Endodermal cell (in vitro differentiated cells): ENCODE measurements around the gene HNRNPAB. TPM values are rescaled to one million over a fixed set of nuclear protein-coding genes. Genes with fewer than 3 reads are reported as not detected.
A peak's percentile ranks its signal among the peaks of the same experiment; 100 is the strongest.

ENCODE experiments used
- DNase-seq: peaks from one replicate; pipeline ENCODE4 v3.0.0-alpha.2; 2017
- H3K27ac ChIP-seq: 2 replicates; pipeline ENCODE4 v1.5.1; 2013; ENCODE audit warnings: mild to moderate bottlenecking, low read depth, low read length, moderate library complexity
- H3K27me3 ChIP-seq: 2 replicates; pipeline ENCODE4 v1.6.1; 2013; ENCODE audit warnings: mild to moderate bottlenecking, low read length, moderate library complexity; ENCODE audit not compliant: insufficient read depth, control insufficient read depth, poor library complexity, severe bottlenecking
- H3K36me3 ChIP-seq: 2 replicates; pipeline ENCODE4 v1.7.0; 2013; ENCODE audit warnings: mild to moderate bottlenecking, low read length, moderate library complexity; ENCODE audit not compliant: control insufficient read depth, insufficient read depth
- H3K4me1 ChIP-seq: one replicate; pipeline ENCODE4 v1.7.0; 2013; ENCODE audit warnings: low read length; ENCODE audit not compliant: control insufficient read depth, insufficient read depth
- H3K4me3 ChIP-seq: 2 replicates; pipeline ENCODE4 v1.5.1; 2013; ENCODE audit warnings: mild to moderate bottlenecking, low read length, moderate library complexity
- H3K9ac ChIP-seq: 2 replicates; pipeline ENCODE4 v1.6.1; 2013; ENCODE audit warnings: mild to moderate bottlenecking, low read length, moderate library complexity; ENCODE audit not compliant: poor library complexity, severe bottlenecking; ENCODE audit errors: extremely low read depth
- H3K9me3 ChIP-seq: 2 replicates; pipeline ENCODE4 v1.6.1; 2013; ENCODE audit warnings: mild to moderate bottlenecking, low read length, moderate library complexity; ENCODE audit not compliant: control insufficient read depth
- H3K27ac Mint-ChIP-seq: 2 replicates; pipeline ENCODE4 v1.8.0; 2020; ENCODE audit warnings: mixed read lengths
- H3K27me3 Mint-ChIP-seq: 2 replicates; pipeline ENCODE4 v1.8.0; 2021; ENCODE audit warnings: mild to moderate bottlenecking, mixed read lengths; ENCODE audit not compliant: insufficient read depth
- H3K36me3 Mint-ChIP-seq: 2 replicates; pipeline ENCODE4 v1.8.0; 2020; ENCODE audit warnings: low read depth, mixed read lengths
- H3K4me1 Mint-ChIP-seq: 2 replicates; pipeline ENCODE4 v1.8.0; 2020; ENCODE audit warnings: mixed read lengths
- H3K4me3 Mint-ChIP-seq: 2 replicates; pipeline ENCODE4 v1.8.0; 2020; ENCODE audit warnings: mild to moderate bottlenecking, moderate library complexity, mixed read lengths
- H3K9me3 Mint-ChIP-seq: 2 replicates; pipeline ENCODE4 v1.8.0; 2020; ENCODE audit warnings: mild to moderate bottlenecking, mixed read lengths
- CTCF ChIP-seq: fragments of 200-600 bp; sonication (generic); conservative IDR thresholded peaks from 2 replicates; pipeline ENCODE4 v1.5.0; 2021; ENCODE audit warnings: antibody characterized with exemption, mild to moderate bottlenecking
- WGBS, 2 experiments: methylation state at CpG; one replicate each; pipeline versions ENCODE4 v1.1.5 to v1.1.7; 2013; ENCODE audit warnings: missing lambda C conversion rate in 2 of 2, mixed read lengths in 1 of 2; ENCODE audit not compliant: insufficient coverage in 1 of 2, insufficient read length in 1 of 2; 5-methylcytosine and 5-hydroxymethylcytosine counted together
- total RNA-seq, 2 donors: library from RNA; stranded (reverse); fragmentation: NEBNext Ultra II Directional in 1 of 2; extraction: Animal tissue kit (Norgen Biotek cat#: 25700) in 1 of 2; gene quantifications; 2 replicates in 1 of 2; 3 replicates in 1 of 2; pipeline ENCODE4 v1.2.1, GENCODE V29; 2021

The HNRNPAB gene
- total RNA-seq, 2 donors from 2014 or later = 343 to 353 TPM

- 93 to 95% methylated on average over 13 to 19 of the region's 19 CpGs for WGBS, 2 experiments
- no peak overlapping the region for H3K4me3 ChIP-seq
- H3K9me3 ChIP-seq = no peaks in the 10 kb centered on the region
- peaks cover 3% of the 10 kb centered on the region for H3K36me3 Mint-ChIP-seq
- H3K4me1 ChIP-seq = no peaks in the 10 kb centered on the region
- TF ChIP-seq CTCF = no peak
- H3K36me3 ChIP-seq = no peaks in the 10 kb centered on the region
- H3K27ac Mint-ChIP-seq = no peak overlapping the region
- no peak overlapping the region for H3K4me3 Mint-ChIP-seq
- H3K27me3 Mint-ChIP-seq = peaks cover 2% of the 10 kb centered on the region
- no peak overlapping the region for H3K9ac ChIP-seq
- no peaks in the 10 kb centered on the region for H3K9me3 Mint-ChIP-seq
- no peak overlapping the region for H3K27ac ChIP-seq
- no peaks in the 10 kb centered on the region for H3K4me1 Mint-ChIP-seq
- DNase-seq = no peak
- no peaks in the 10 kb centered on the region for H3K27me3 ChIP-seq
These were observed 36.0 kb downstream of the HNRNPAB start for GRCh38 chr5:178240341-178240741.

GRCh38 chr5:178240766-178241165 is 36.4 kb downstream of the HNRNPAB start:
- H3K4me1 Mint-ChIP-seq = no peaks in the 10 kb centered on the region
- no peaks in the 10 kb centered on the region for H3K9me3 ChIP-seq
- H3K27ac Mint-ChIP-seq = no peak overlapping the region
- TF ChIP-seq CTCF = no peak
- H3K36me3 ChIP-seq = no peaks in the 10 kb centered on the region
- H3K27ac ChIP-seq = no peak overlapping the region
- no peak for DNase-seq
- H3K4me3 Mint-ChIP-seq = no peak overlapping the region
- peaks cover 3% of the 10 kb centered on the region for H3K36me3 Mint-ChIP-seq
- no peak overlapping the region for H3K9ac ChIP-seq
- H3K27me3 ChIP-seq = no peaks in the 10 kb centered on the region
- H3K4me3 ChIP-seq = no peak overlapping the region
- no peaks in the 10 kb centered on the region for H3K4me1 ChIP-seq
- WGBS, 2 experiments = 92 to 93% methylated on average over 2 to 9 of the region's 9 CpGs
- H3K9me3 Mint-ChIP-seq = no peaks in the 10 kb centered on the region
- H3K27me3 Mint-ChIP-seq = peaks cover 2% of the 10 kb centered on the region

GRCh38 chr5:178241231-178241663 is 36.9 kb downstream of the HNRNPAB start:
- 81 to 88% methylated on average over 8 of the region's 8 CpGs for WGBS, 2 experiments
- Histone ChIP-seq H3K9ac (no peak overlapping the region), H3K36me3 (no peaks in the 10 kb centered on the region), H3K4me1 (no peaks in the 10 kb centered on the region), H3K27ac (no peak overlapping the region), H3K4me3 (no peak overlapping the region), H3K27me3 (no peaks in the 10 kb centered on the region), H3K9me3 (no peaks in the 10 kb centered on the region)
- Mint-ChIP-seq H3K27me3 (peaks cover 2% of the 10 kb centered on the region), H3K4me3 (no peak overlapping the region), H3K4me1 (peaks cover under 1% of the 10 kb centered on the region), H3K9me3 (no peaks in the 10 kb centered on the region), H3K27ac (peak overlapping the region; percentile 48), H3K36me3 (peaks cover 3% of the 10 kb centered on the region)
- no peak for TF ChIP-seq CTCF
- DNase-seq = no peak
